ENCODE data around the gene LRBA. TPM values are rescaled to one million over a fixed set of nuclear protein-coding genes. Genes with fewer than 3 reads are reported as not detected.
"Not testable (repeated sequence)": the region's sequence is repeated elsewhere in the genome, so short reads cannot be mapped to it uniquely, and the experiment has no call there.

LRBA gene
- total RNA-seq, 2 experiments from 2014 or later: 53.7 to 54.6 TPM

GRCh38 chr4:150970685-150971151 lies 44.4 kb downstream of the LRBA start:
- intact Hi-C loops (cut with micrococcal nuclease): loop anchor here (1.0 kb wide), 2 partner anchors 8 to 62 kb away; no protein-coding TSS in a partner anchor
- peaks cover under 1% of the 10 kb centered on the region for H3K9me3 Mint-ChIP-seq
- no peak overlapping the region for H3K4me3 Mint-ChIP-seq
- peaks cover 49% of the 10 kb centered on the region for H3K4me1 Mint-ChIP-seq (ENCODE audit: low read depth)
- peak overlapping the region; percentile 8 for H3K27ac Mint-ChIP-seq
- no peaks in the 10 kb centered on the region for H3K27me3 Mint-ChIP-seq (ENCODE audit: low read depth)
- no peak for DNase-seq
- CTCF ChIA-PET: interaction anchor here (1.3 to 1.4 kb wide), 4 partner anchors 8 to 129 kb away, joined by 3 to 7 read pairs (median 4); no protein-coding TSS in a partner anchor
- H3K36me3 Mint-ChIP-seq (ENCODE audit: low read depth): peaks cover 11% of the 10 kb centered on the region

GRCh38 chr4:150964754-150965153 lies 50.3 kb downstream of the LRBA start:
- intact Hi-C loops (cut with micrococcal nuclease): loop anchor here (5.0 kb wide), 3 partner anchors 77 to 527 kb away; no protein-coding TSS in a partner anchor
- CTCF ChIA-PET: interaction anchor here (0.7 kb wide), 1 partner anchor 98 kb away, joined by 3 read pairs; no protein-coding TSS in a partner anchor

DNA sequence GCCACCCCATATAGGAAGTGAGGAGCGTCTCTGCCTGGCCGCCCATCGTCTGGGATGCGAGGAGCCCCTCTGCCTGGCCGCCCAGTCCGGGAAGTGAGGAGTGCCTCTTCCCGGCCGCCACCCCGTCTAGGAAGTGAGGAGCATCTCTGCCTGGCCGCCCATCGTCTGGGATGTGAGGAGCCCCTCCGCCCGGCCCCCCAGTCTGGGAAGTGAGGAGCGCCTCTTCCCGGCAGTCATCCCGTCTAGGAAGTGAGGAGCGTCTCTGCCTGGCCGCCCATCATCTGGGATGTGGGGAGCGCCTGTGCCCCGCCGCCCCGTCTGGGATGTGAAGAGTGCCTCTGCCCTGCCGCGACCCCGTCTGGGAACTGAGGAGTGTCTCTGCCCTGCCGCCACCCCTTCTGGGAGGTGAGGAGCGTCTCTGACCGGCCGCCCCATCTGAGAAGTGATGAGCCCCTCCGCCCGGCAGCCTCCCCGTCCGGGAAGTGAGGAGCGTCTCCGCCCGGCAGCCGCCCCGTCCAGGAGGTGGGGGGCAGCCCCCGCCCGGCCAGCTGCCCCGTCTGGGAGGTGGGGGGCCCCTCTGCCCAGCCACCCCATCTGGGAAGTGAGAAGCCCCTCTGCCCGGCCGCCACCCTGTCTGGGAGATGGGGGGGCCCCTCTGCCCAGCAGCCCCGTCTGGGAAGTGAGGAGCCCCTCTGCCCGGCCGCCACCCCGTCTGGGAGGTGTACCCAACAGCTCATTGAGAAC lies 51.3 kb downstream of the LRBA start:
- H3K27me3 Mint-ChIP-seq (ENCODE audit: low read depth); H3K27ac Mint-ChIP-seq; H3K9me3 Mint-ChIP-seq; CTCF ChIA-PET; DNase-seq; H3K4me3 Mint-ChIP-seq: not testable (repeated sequence)
- Mint-ChIP-seq H3K4me1 (ENCODE audit: low read depth) (peaks cover 36% of the 10 kb centered on the region), H3K36me3 (ENCODE audit: low read depth) (peaks cover 21% of the 10 kb centered on the region)
- intact Hi-C loops (cut with micrococcal nuclease): loop anchor here (2.0 to 5.0 kb wide), 4 partner anchors 51 to 526 kb away; partner anchors contain the start of gene LRBA

More at GRCh38 chr4:150964754-150965153, 50.3 kb downstream of the LRBA start:
- H3K27me3 Mint-ChIP-seq (ENCODE audit: low read depth): no peaks in the 10 kb centered on the region
- DNase-seq: no peak
- peaks cover 38% of the 10 kb centered on the region for H3K4me1 Mint-ChIP-seq (ENCODE audit: low read depth)
- peaks cover 19% of the 10 kb centered on the region for H3K36me3 Mint-ChIP-seq (ENCODE audit: low read depth)
- no peak overlapping the region for H3K27ac Mint-ChIP-seq
- peaks cover 2% of the 10 kb centered on the region for H3K9me3 Mint-ChIP-seq
- no peak overlapping the region for H3K4me3 Mint-ChIP-seq

DNA sequence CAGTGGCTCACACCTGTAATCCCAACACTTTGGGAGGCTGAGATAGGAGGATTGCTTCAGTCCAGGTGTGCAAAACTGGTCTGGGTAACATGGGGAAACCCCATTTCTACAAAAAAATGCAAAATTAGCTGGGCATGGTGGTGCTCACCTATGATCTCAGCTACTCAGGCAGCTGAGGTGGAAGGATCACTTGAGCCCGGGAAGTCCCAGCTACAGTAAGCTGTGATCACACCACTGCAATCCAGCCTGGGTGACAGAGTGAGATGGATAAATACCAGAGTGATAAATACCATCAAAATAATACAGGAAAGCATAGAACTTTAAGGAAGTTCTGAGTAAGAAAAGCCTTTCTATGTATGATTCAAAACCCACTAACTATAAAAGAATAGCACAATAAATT lies 52.8 kb downstream of the LRBA start:
- peak; percentile 73 for DNase-seq
- CTCF ChIA-PET: interaction anchor here (0.8 to 2.3 kb wide), 6 partner anchors 9 to 95 kb away, joined by 3 to 11 read pairs (median 6); no protein-coding TSS in a partner anchor
- intact Hi-C loops (cut with micrococcal nuclease): loop anchor here (1.0 to 5.0 kb wide), 6 partner anchors 9 to 525 kb away; partner anchors contain the start of gene LRBA
- H3K27me3 Mint-ChIP-seq (ENCODE audit: low read depth): no peaks in the 10 kb centered on the region
- H3K27ac Mint-ChIP-seq: no peak overlapping the region
- H3K9me3 Mint-ChIP-seq: peaks cover 20% of the 10 kb centered on the region
- H3K4me1 Mint-ChIP-seq (ENCODE audit: low read depth): peaks cover 44% of the 10 kb centered on the region
- no peak overlapping the region for H3K4me3 Mint-ChIP-seq
- peaks cover 33% of the 10 kb centered on the region for H3K36me3 Mint-ChIP-seq (ENCODE audit: low read depth)

- Mint-ChIP-seq H3K27me3 (ENCODE audit: low read depth) (no peaks in the 10 kb centered on the region), H3K9me3 (peaks cover 23% of the 10 kb centered on the region), H3K4me3 (no peak overlapping the region), H3K36me3 (ENCODE audit: low read depth) (peaks cover 35% of the 10 kb centered on the region), H3K4me1 (ENCODE audit: low read depth) (peaks cover 50% of the 10 kb centered on the region), H3K27ac (no peak overlapping the region)
- intact Hi-C loops (cut with micrococcal nuclease): loop anchor here (2.0 to 5.0 kb wide), 4 partner anchors 74 to 661 kb away; no protein-coding TSS in a partner anchor
- CTCF ChIA-PET: interaction anchor here (0.6 to 2.3 kb wide), 11 partner anchors 9 to 139 kb away, joined by 3 to 11 read pairs (median 4); no protein-coding TSS in a partner anchor
- no peak for DNase-seq
These were observed 53.5 kb downstream of the LRBA start for GRCh38 chr4:150961566-150961965.

- peaks cover 57% of the 10 kb centered on the region for H3K4me1 Mint-ChIP-seq (ENCODE audit: low read depth)
- H3K36me3 Mint-ChIP-seq (ENCODE audit: low read depth): peaks cover 37% of the 10 kb centered on the region
- intact Hi-C loops (cut with micrococcal nuclease): loop anchor here (2.0 to 5.0 kb wide), 4 partner anchors 74 to 660 kb away; no protein-coding TSS in a partner anchor
- no peak overlapping the region for H3K4me3 Mint-ChIP-seq
- peak; percentile 68 for DNase-seq
- no peaks in the 10 kb centered on the region for H3K27me3 Mint-ChIP-seq (ENCODE audit: low read depth)
- CTCF ChIA-PET: interaction anchor here (0.5 to 2.3 kb wide), 9 partner anchors 10 to 140 kb away, joined by 3 to 11 read pairs (median 4); no protein-coding TSS in a partner anchor
- H3K9me3 Mint-ChIP-seq: peaks cover 23% of the 10 kb centered on the region
- H3K27ac Mint-ChIP-seq: no peak overlapping the region
These were observed 54.3 kb downstream of the LRBA start for GRCh38 chr4:150960818-150961217.

- peaks cover 35% of the 10 kb centered on the region for H3K36me3 Mint-ChIP-seq (ENCODE audit: low read depth)
These were observed 55.0 kb downstream of the LRBA start for GRCh38 chr4:150960079-150960478.

GRCh38 chr4:150957981-150958380 lies 57.1 kb downstream of the LRBA start:
- H3K36me3 Mint-ChIP-seq (ENCODE audit: low read depth): peaks cover 32% of the 10 kb centered on the region
- not testable (repeated sequence) for DNase-seq; H3K4me3 Mint-ChIP-seq; H3K27ac Mint-ChIP-seq; H3K27me3 Mint-ChIP-seq (ENCODE audit: low read depth)
- peaks cover 21% of the 10 kb centered on the region for H3K9me3 Mint-ChIP-seq
- intact Hi-C loops (cut with micrococcal nuclease): loop anchor here (2.0 kb wide), 1 partner anchor 15 kb away; no protein-coding TSS in a partner anchor
- H3K4me1 Mint-ChIP-seq (ENCODE audit: low read depth): peaks cover 51% of the 10 kb centered on the region
- CTCF ChIA-PET: interaction anchor here (1.2 kb wide), 1 partner anchor 92 kb away, joined by 5 read pairs; no protein-coding TSS in a partner anchor

More at GRCh38 chr4:150960079-150960478, 55.0 kb downstream of the LRBA start:
- DNase-seq: no peak
- no peak overlapping the region for H3K27ac Mint-ChIP-seq
- intact Hi-C loops (cut with micrococcal nuclease): loop anchor here (2.0 to 5.0 kb wide), 4 partner anchors 73 to 659 kb away; no protein-coding TSS in a partner anchor
- H3K27me3 Mint-ChIP-seq (ENCODE audit: low read depth): no peaks in the 10 kb centered on the region
- CTCF ChIA-PET: interaction anchor here (1.7 kb wide), 1 partner anchor 11 kb away, joined by 7 read pairs; no protein-coding TSS in a partner anchor
- H3K9me3 Mint-ChIP-seq: peaks cover 21% of the 10 kb centered on the region
- peaks cover 54% of the 10 kb centered on the region for H3K4me1 Mint-ChIP-seq (ENCODE audit: low read depth)
- H3K4me3 Mint-ChIP-seq: no peak overlapping the region

GRCh38 chr4:150957095-150957494 lies 58.0 kb downstream of the LRBA start:
- not testable (repeated sequence) for H3K27me3 Mint-ChIP-seq (ENCODE audit: low read depth)
- intact Hi-C loops (cut with micrococcal nuclease): loop anchor here (2.0 kb wide), 1 partner anchor 14 kb away; no protein-coding TSS in a partner anchor

GRCh38 chr4:150953916-150954315 lies 61.2 kb downstream of the LRBA start:
- intact Hi-C loops (cut with micrococcal nuclease): not testable (repeated sequence)

More at GRCh38 chr4:150957095-150957494, 58.0 kb downstream of the LRBA start:
- not testable (repeated sequence) for H3K4me3 Mint-ChIP-seq
- DNase-seq: peak; percentile 45
- peaks cover 54% of the 10 kb centered on the region for H3K4me1 Mint-ChIP-seq (ENCODE audit: low read depth)
- peak overlapping the region; percentile 72 for H3K27ac Mint-ChIP-seq
- peaks cover 21% of the 10 kb centered on the region for H3K9me3 Mint-ChIP-seq
- peaks cover 36% of the 10 kb centered on the region for H3K36me3 Mint-ChIP-seq (ENCODE audit: low read depth)
- CTCF ChIA-PET: interaction anchor here (0.5 to 1.3 kb wide), 3 partner anchors 15 to 91 kb away, joined by 3 to 5 read pairs (median 4); no protein-coding TSS in a partner anchor

GRCh38 chr4:150952167-150952845 lies 62.8 kb downstream of the LRBA start:
- Mint-ChIP-seq H3K36me3 (ENCODE audit: low read depth) (peaks cover 19% of the 10 kb centered on the region), H3K27ac (no peak overlapping the region), H3K4me3 (no peak overlapping the region), H3K9me3 (peaks cover 3% of the 10 kb centered on the region), H3K27me3 (ENCODE audit: low read depth) (no peaks in the 10 kb centered on the region), H3K4me1 (ENCODE audit: low read depth) (peaks cover 59% of the 10 kb centered on the region)
- intact Hi-C loops (cut with micrococcal nuclease): no loop called here
- CTCF ChIA-PET: interaction anchor here (2.0 kb wide), 1 partner anchor 10 kb away, joined by 10 read pairs; no protein-coding TSS in a partner anchor
- DNase-seq: no peak

More at GRCh38 chr4:150953916-150954315, 61.2 kb downstream of the LRBA start:
- H3K27ac Mint-ChIP-seq; H3K27me3 Mint-ChIP-seq (ENCODE audit: low read depth); CTCF ChIA-PET; DNase-seq; H3K4me3 Mint-ChIP-seq: not testable (repeated sequence)
- Mint-ChIP-seq H3K4me1 (ENCODE audit: low read depth) (peaks cover 57% of the 10 kb centered on the region), H3K9me3 (peaks cover 18% of the 10 kb centered on the region), H3K36me3 (ENCODE audit: low read depth) (peaks cover 32% of the 10 kb centered on the region)

Measured in activated naive CD4-positive, alpha-beta T cell treated with anti-CD3 and anti-CD28 coated beads for 36 hours (primary cell).